Lower leg skin (tissue), 4 donors: Measurements from ENCODE around the gene PLEKHJ1. TPM values are rescaled to one million over a fixed set of nuclear protein-coding genes. Genes with fewer than 3 reads are reported as not detected.

Experiments
- DNase-seq, 2 donors: peaks; one replicate each; pipeline ENCODE4 v3.0.0-alpha.2; 2019; ENCODE audit warnings: low spot score in 2 of 2
- H3K4me3 ChIP-seq: fragments of 200-600 bp; sonication (generic); 2 replicates; pipeline ENCODE4 v1.5.1; 2017; ENCODE audit warnings: mild to moderate bottlenecking, low read depth; ENCODE audit not compliant: poor library complexity, severe bottlenecking
- CTCF ChIP-seq, 3 donors: fragments of 450-650 bp; IDR thresholded peaks; one replicate each; pipeline ENCODE4 v1.5.1; 2016; ENCODE audit warnings: antibody characterized with exemption in 3 of 3, mild to moderate bottlenecking in 3 of 3, moderate library complexity in 2 of 3
- POLR2A ChIP-seq, 2 donors: fragments of 450-650 bp; IDR thresholded peaks; one replicate each; pipeline ENCODE4 v1.6.1; 2016 to 2017; ENCODE audit warnings: antibody characterized with exemption in 2 of 2, mild to moderate bottlenecking in 1 of 2, moderate library complexity in 1 of 2
- WGBS, 2 donors: methylation state at CpG; one replicate each; pipeline ENCODE4 v1.1.5; 2018; 5-methylcytosine and 5-hydroxymethylcytosine counted together
- intact Hi-C: fragments of 100-400 bp; cut with DNase I; formaldehyde crosslinking; loops from one replicate; pipeline ENCODE4 v1.15.0; 2023; ENCODE audit warnings: low total_unique reads
- total RNA-seq, 4 donors: library from RNA; depleted of rRNA; stranded (reverse); fragments of >200 nt; gene quantifications; one replicate each; pipeline ENCODE4 v1.1.0, GENCODE V29; 2016

Gene PLEKHJ1
- total RNA-seq, 4 donors from 2014 or later: 52.2 to 80.5 (median 70.0) TPM

GRCh38 chr19:2227415-2228156, 8.5 kb downstream of the PLEKHJ1 start:
- 40 to 76% methylated on average over 44 to 48 of the region's 67 CpGs for WGBS, 2 donors
- DNase-seq: no peak
- intact Hi-C loops: no loop called here
- TF ChIP-seq POLR2A (IDR thresholded peaks at IDR 0.05) (no peak), CTCF (IDR thresholded peaks at IDR 0.05) (no peak)
- no peak overlapping the region for H3K4me3 ChIP-seq

GRCh38 chr19:2226840-2227360, 9.2 kb downstream of the PLEKHJ1 start:
- DNase-seq: no peak
- intact Hi-C loops: no loop called here
- TF ChIP-seq POLR2A (IDR thresholded peaks at IDR 0.05) (no peak), CTCF (IDR thresholded peaks at IDR 0.05) (no peak)
- WGBS, 2 donors: 93 to 94% methylated on average over 49 to 53 of the region's 53 CpGs
- H3K4me3 ChIP-seq: no peak overlapping the region

GRCh38 chr19:2226051-2226839, 9.9 kb downstream of the PLEKHJ1 start:
- H3K4me3 ChIP-seq: no peak overlapping the region
- WGBS, 2 donors: 90 to 95% methylated on average over 46 to 58 of the region's 59 CpGs
- TF ChIP-seq POLR2A (IDR thresholded peaks at IDR 0.05) (no peak), CTCF (IDR thresholded peaks at IDR 0.05) (no peak)
- intact Hi-C loops: no loop called here
- DNase-seq: no peak

GRCh38 chr19:2225415-2226050, 10.6 kb downstream of the PLEKHJ1 start:
- TF ChIP-seq POLR2A (IDR thresholded peaks at IDR 0.05) (no peak), CTCF (IDR thresholded peaks at IDR 0.05) (no peak)
- intact Hi-C loops: no loop called here
- no peak for DNase-seq
- H3K4me3 ChIP-seq: no peak overlapping the region
- 93 to 96% methylated on average over 32 of the region's 32 CpGs for WGBS, 2 donors

GRCh38 chr19:2224754-2225349, 11.3 kb downstream of the PLEKHJ1 start:
- no peak for TF ChIP-seq CTCF (IDR thresholded peaks at IDR 0.05)
- no peak for TF ChIP-seq POLR2A (IDR thresholded peaks at IDR 0.05)
- 72 to 82% methylated on average over 13 of the region's 13 CpGs for WGBS, 2 donors
- no peak for DNase-seq
- no peak overlapping the region for H3K4me3 ChIP-seq
- intact Hi-C loops: no loop called here
